ENCODE data around the gene DNAJB14. TPM values are rescaled to one million over a fixed set of nuclear protein-coding genes. Genes with fewer than 3 reads are reported as not detected.

Gene DNAJB14
- total and polyA plus RNA-seq, 2 donors from 2014 or later = 8.1 to 51.7 TPM

DNA sequence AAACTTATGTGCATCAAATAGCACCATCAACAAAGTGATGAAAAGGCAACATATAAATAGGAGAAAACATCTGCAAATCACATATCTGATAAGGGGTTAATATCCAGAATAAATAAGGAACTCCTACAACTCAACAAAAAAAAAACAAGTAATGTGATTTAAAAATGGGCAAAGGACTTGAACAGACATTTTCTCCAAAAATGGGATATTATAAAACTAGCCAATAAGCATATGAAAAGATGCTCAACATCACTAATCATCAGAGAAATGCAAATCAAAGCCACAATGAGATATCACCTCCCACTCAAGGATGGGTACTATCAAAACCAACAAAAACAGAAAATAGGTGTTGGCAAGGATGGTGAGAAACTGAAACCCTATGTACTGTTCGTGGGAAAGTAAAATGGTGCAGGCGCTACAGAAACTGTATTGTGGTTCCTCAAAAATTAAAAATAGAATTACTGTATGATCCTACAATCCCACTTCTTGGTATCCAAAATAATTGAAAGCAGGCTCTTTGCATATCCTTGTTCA, 2.4 kb downstream of the DNAJB14 start:
- no peak overlapping the region for H3K9ac ChIP-seq (ENCODE audit: low read length in 3 of 3)
- no peak overlapping the region for H3K27ac ChIP-seq (ENCODE audit: low read depth in 2 of 2, low read length in 2 of 2)
- intact Hi-C loops (cut with DNase I) = no loop called here
- H3K27me3 ChIP-seq (ENCODE audit: control insufficient read depth, insufficient read depth, low read length) = no peaks in the 10 kb centered on the region
- no peaks in the 10 kb centered on the region for H3K9me3 ChIP-seq (ENCODE audit: control insufficient read depth in 2 of 3, insufficient read depth in 1 of 3, low read length in 3 of 3)
- no peak overlapping the region for H3K4me3 ChIP-seq (ENCODE audit: low read length in 3 of 3)
- no peak for FAIRE-seq
- TF ChIP-seq, protein P1, sequence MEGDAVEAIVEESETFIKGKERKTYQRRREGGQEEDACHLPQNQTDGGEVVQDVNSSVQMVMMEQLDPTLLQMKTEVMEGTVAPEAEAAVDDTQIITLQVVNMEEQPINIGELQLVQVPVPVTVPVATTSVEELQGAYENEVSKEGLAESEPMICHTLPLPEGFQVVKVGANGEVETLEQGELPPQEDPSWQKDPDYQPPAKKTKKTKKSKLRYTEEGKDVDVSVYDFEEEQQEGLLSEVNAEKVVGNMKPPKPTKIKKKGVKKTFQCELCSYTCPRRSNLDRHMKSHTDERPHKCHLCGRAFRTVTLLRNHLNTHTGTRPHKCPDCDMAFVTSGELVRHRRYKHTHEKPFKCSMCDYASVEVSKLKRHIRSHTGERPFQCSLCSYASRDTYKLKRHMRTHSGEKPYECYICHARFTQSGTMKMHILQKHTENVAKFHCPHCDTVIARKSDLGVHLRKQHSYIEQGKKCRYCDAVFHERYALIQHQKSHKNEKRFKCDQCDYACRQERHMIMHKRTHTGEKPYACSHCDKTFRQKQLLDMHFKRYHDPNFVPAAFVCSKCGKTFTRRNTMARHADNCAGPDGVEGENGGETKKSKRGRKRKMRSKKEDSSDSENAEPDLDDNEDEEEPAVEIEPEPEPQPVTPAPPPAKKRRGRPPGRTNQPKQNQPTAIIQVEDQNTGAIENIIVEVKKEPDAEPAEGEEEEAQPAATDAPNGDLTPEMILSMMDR (IDR thresholded peaks at IDR 0.05; ENCODE audit: borderline replicate concordance, extremely low read depth, insufficient read depth) = no peak
- no peak for DNase-seq
- H3K36me3 ChIP-seq (ENCODE audit: control insufficient read depth in 2 of 3, insufficient read depth in 3 of 3, low read length in 3 of 3) = no peaks in the 10 kb centered on the region
- peaks cover 0 to 24% (median 13%) of the 10 kb centered on the region in 3 donors for H3K4me1 ChIP-seq (ENCODE audit: control insufficient read depth in 2 of 3, insufficient read depth in 2 of 3, low read depth in 1 of 3, low read length in 3 of 3)

DNA sequence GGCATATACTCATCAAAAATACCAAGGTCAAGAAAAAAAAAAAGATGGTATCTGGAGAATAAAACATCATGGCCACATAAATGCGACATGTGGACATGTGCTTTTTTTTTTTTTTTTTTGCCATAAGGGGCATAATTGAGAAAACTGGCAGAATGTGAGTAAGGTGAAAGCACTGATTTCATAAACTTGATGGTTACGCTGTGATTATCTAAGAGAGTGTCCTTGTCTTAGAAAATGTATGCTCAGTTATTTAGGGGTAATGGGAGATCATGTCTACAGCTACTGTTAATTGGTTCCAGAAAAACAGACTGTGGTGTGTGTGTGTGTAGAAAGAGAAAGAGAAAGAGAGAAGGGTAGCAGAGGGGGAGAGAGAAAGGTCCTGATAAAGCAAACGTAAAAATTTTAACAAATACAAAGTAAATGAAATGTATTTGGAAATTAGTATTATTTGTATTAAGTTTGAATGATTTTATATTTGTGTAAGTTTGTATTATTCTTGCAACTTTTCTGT, 8.1 kb downstream of the DNAJB14 start:
- DNase-seq = no peak
- intact Hi-C loops (cut with DNase I) = no loop called here
- H3K4me3 ChIP-seq (ENCODE audit: low read length in 3 of 3) = no peak overlapping the region
- H3K27me3 ChIP-seq (ENCODE audit: control insufficient read depth, insufficient read depth, low read length) = no peaks in the 10 kb centered on the region
- no peak overlapping the region for H3K27ac ChIP-seq (ENCODE audit: low read depth in 2 of 2, low read length in 2 of 2)
- TF ChIP-seq, protein P1 (IDR thresholded peaks at IDR 0.05; ENCODE audit: borderline replicate concordance, extremely low read depth, insufficient read depth) = no peak
- peaks cover 2 to 8% (median 4%) of the 10 kb centered on the region in 3 donors for H3K9me3 ChIP-seq (ENCODE audit: control insufficient read depth in 2 of 3, insufficient read depth in 1 of 3, low read length in 3 of 3)
- H3K36me3 ChIP-seq (ENCODE audit: control insufficient read depth in 2 of 3, insufficient read depth in 3 of 3, low read length in 3 of 3) = no peaks in the 10 kb centered on the region
- FAIRE-seq = no peak
- no peak overlapping the region for H3K9ac ChIP-seq (ENCODE audit: low read length in 3 of 3)
- H3K4me1 ChIP-seq (ENCODE audit: control insufficient read depth in 2 of 3, insufficient read depth in 2 of 3, low read depth in 1 of 3, low read length in 3 of 3) = peaks cover 0 to 4% (median 0%) of the 10 kb centered on the region in 3 donors

DNA sequence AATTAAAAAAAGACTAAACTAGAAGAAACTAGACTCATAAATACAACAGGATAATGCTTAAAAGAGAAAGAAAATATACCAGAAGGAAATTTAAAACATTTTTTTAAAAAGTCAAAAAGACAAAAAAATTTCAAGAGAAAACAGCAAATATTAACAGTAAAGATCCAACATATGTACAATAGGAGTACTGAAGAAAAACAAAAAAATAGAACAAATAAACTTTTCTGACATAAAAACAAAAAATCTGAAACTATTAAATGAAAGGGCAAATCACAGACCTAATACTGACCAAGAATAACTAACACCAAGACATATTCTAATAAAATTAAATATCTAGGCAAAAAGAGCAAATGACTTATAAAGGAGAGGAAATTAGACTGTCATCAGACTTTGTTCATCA, 11.5 kb downstream of the DNAJB14 start:
- DNase-seq (no peak), FAIRE-seq (peak; percentile 94)
- Histone ChIP-seq H3K4me1 (ENCODE audit: control insufficient read depth in 2 of 3, insufficient read depth in 2 of 3, low read depth in 1 of 3, low read length in 3 of 3) (no peaks in the 10 kb centered on the region), H3K9ac (ENCODE audit: low read length in 3 of 3) (no peak overlapping the region), H3K9me3 (ENCODE audit: control insufficient read depth in 2 of 3, insufficient read depth in 1 of 3, low read length in 3 of 3) (peaks cover 2 to 8% (median 4%) of the 10 kb centered on the region in 3 donors), H3K27ac (ENCODE audit: low read depth in 2 of 2, low read length in 2 of 2) (no peak overlapping the region), H3K4me3 (ENCODE audit: low read length in 3 of 3) (no peak overlapping the region), H3K27me3 (ENCODE audit: control insufficient read depth, insufficient read depth, low read length) (no peaks in the 10 kb centered on the region), H3K36me3 (ENCODE audit: control insufficient read depth in 2 of 3, insufficient read depth in 3 of 3, low read length in 3 of 3) (no peaks in the 10 kb centered on the region)
- intact Hi-C loops (cut with DNase I) = no loop called here
- TF ChIP-seq, protein P1 (IDR thresholded peaks at IDR 0.05; ENCODE audit: borderline replicate concordance, extremely low read depth, insufficient read depth) = no peak

DNA sequence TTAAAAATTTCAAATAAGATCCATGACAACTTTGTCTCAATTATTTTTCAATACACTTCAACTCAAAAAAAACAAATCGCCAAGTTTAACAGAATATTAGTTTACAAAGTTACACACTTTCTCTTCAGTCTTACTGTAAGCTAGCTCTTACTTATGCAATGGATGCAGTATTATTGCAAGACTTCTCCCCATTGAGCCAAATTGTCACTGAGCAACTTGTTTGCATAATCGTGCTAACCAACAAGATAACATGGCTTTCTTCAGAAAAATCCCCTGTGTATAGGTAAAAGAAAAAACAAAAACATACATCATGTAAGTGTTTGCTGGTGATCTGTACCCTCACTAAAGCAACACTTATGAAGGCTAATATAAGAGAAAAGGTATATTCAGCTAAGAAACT, 18.9 kb downstream of the DNAJB14 start:
- Histone ChIP-seq H3K27me3 (ENCODE audit: control insufficient read depth, insufficient read depth, low read length) (no peaks in the 10 kb centered on the region), H3K9me3 (ENCODE audit: control insufficient read depth in 2 of 3, insufficient read depth in 1 of 3, low read length in 3 of 3) (no peaks in the 10 kb centered on the region), H3K27ac (ENCODE audit: low read depth in 2 of 2, low read length in 2 of 2) (no peak overlapping the region), H3K9ac (ENCODE audit: low read length in 3 of 3) (no peak overlapping the region), H3K4me3 (ENCODE audit: low read length in 3 of 3) (no peak overlapping the region), H3K36me3 (ENCODE audit: control insufficient read depth in 2 of 3, insufficient read depth in 3 of 3, low read length in 3 of 3) (peaks cover 0 to 4% (median 0%) of the 10 kb centered on the region in 3 donors), H3K4me1 (ENCODE audit: control insufficient read depth in 2 of 3, insufficient read depth in 2 of 3, low read depth in 1 of 3, low read length in 3 of 3) (no peaks in the 10 kb centered on the region)
- intact Hi-C loops (cut with DNase I) = no loop called here
- FAIRE-seq = no peak
- DNase-seq = no peak
- TF ChIP-seq, protein P1 (IDR thresholded peaks at IDR 0.05; ENCODE audit: borderline replicate concordance, extremely low read depth, insufficient read depth) = no peak

Data from kidney (tissue), 14 donors.